Activated T-cell treated with anti-CD3 and anti-CD28 coated beads, Interleukin-2, amount 50 U/mL, for 4 hours (primary cell): ENCODE measurements around the gene DENND1C. TPM values are rescaled to one million over a fixed set of nuclear protein-coding genes. Genes with fewer than 3 reads are reported as not detected.

Experiments
- ATAC-seq, 2 donors: fragments of 200-7000 bp; cut with Tn5 transposase; one replicate each; pipeline ENCODE4 v1.10.0; 2021
- DNase-seq: peaks from one replicate; pipeline ENCODE4 v3.0.0-alpha.2; 2020
- H3K27me3 Mint-ChIP-seq: one replicate; pipeline ENCODE4 v1.8.0; 2021; ENCODE audit warnings: low read depth, mixed read lengths
- H3K36me3 Mint-ChIP-seq: one replicate; pipeline ENCODE4 v1.8.0; 2022; ENCODE audit warnings: mixed read lengths; ENCODE audit not compliant: insufficient read depth
- H3K4me1 Mint-ChIP-seq: one replicate; pipeline ENCODE4 v1.8.0; 2021; ENCODE audit warnings: low read depth, mixed read lengths
- H3K4me3 Mint-ChIP-seq: one replicate; pipeline ENCODE4 v1.8.0; 2021; ENCODE audit warnings: mild to moderate bottlenecking, moderate library complexity, mixed read lengths
- H3K9me3 Mint-ChIP-seq: one replicate; pipeline ENCODE4 v1.8.0; 2021; ENCODE audit warnings: mixed read lengths
- total RNA-seq, 3 donors: library from RNA; stranded (reverse); gene quantifications; one replicate each; pipeline ENCODE4 v1.2.1, GENCODE V29; 2021

DENND1C gene
- total RNA-seq, 3 donors from 2014 or later: 50.9 to 59.1 (median 55.8) TPM

DNA sequence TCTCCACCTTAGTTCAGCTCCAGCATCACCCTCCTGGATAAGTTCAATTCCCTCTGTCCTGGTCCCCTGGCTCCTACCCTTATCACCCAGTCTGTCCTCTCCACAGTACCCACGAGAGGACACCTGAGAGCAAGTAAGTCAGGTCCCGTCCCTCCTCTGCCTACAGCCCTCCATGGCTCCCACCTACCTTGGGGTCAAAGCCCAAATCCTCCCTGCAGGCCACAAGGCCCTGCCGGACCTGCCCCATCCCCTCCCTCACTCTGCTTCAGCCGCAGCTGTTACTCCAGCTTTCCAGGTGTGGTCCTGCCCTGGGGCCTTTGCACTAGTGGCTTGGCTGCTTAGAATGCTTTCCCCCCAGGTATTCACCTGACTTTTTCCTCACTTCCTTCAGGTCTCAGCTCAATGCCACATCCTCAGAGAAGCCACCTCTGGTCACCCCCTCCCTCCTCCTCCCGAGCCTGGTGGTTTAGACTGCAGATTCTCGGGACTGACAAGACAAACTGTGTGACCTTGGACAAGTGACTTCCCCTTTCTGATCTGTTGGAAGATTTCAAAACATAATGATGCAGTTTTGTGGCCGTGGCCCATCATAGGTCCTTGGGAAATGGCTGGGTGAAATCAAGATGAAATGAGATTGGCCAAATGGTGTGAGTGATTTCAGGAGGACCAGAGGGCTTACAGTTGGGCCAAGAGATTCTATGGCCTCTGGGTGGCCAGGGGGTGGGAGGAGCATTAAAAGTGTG, 16.9 kb upstream of the DENND1C start:
- peaks cover 10% of the 10 kb centered on the region for H3K4me1 Mint-ChIP-seq
- DNase-seq (no peak), ATAC-seq (no peak)
- peaks cover 3% of the 10 kb centered on the region for H3K36me3 Mint-ChIP-seq
- no peaks in the 10 kb centered on the region for H3K9me3 Mint-ChIP-seq
- H3K27me3 Mint-ChIP-seq: peaks cover 8% of the 10 kb centered on the region
- H3K4me3 Mint-ChIP-seq: no peak overlapping the region

DNA sequence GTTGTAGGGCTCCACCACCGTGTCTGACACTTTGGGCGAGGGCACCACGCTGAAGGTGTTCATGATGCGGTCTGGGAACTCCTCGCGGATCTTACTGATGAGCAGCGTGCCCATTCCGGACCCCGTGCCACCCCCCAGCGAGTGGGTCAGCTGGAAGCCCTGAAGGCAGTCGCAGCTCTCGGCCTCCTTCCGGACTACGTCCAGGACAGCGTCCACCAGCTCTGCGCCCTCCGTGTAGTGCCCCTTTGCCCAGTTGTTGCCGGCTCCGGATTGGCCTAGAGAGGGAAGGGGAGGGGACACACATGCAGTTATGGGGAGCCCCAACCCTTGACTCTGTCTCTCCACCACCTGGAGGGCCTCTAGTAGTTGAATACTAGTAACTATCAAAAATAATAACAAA, 14.4 kb upstream of the DENND1C start:
- ATAC-seq: no peak
- peaks cover 3% of the 10 kb centered on the region for H3K36me3 Mint-ChIP-seq
- peaks cover 4% of the 10 kb centered on the region for H3K9me3 Mint-ChIP-seq
- peaks cover 2% of the 10 kb centered on the region for H3K27me3 Mint-ChIP-seq
- no peak for DNase-seq
- H3K4me3 Mint-ChIP-seq: no peak overlapping the region
- peaks cover 2% of the 10 kb centered on the region for H3K4me1 Mint-ChIP-seq

DNA sequence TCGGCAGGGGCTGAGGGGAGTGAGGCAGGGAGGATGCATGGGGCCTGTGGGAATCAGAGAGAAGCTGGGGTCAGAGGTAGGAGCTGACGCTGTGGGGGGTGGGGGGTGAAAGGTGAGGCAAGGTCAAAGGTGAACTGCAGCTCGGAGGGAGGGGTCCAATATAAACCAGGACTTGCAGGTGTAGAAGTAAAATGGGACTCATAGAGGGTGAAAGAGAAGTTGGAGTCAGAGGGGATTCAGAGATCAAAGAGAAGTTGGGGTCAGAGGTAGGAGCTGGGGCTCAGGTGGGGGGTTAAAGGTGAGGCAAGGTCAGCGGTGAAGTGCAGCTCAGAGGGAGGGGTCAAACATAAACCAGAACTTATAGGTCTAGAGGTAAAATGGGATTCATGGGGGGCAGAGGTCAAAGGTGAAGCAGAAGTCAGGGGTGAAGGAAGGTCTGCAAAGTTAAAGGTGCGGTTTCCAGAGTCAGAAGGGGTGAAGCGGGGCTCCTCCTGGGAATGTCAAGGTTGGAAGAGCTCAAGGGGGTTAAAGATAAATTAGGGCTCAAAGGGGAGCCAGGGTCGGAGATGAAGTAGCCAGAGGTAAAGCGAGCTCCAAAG, 12.9 kb upstream of the DENND1C start:
- no peak overlapping the region for H3K4me3 Mint-ChIP-seq
- H3K27me3 Mint-ChIP-seq: no peaks in the 10 kb centered on the region
- H3K9me3 Mint-ChIP-seq: peaks cover 4% of the 10 kb centered on the region
- ATAC-seq: no peak
- H3K36me3 Mint-ChIP-seq: peaks cover 3% of the 10 kb centered on the region
- DNase-seq: no peak
- peaks cover 9% of the 10 kb centered on the region for H3K4me1 Mint-ChIP-seq

DNA sequence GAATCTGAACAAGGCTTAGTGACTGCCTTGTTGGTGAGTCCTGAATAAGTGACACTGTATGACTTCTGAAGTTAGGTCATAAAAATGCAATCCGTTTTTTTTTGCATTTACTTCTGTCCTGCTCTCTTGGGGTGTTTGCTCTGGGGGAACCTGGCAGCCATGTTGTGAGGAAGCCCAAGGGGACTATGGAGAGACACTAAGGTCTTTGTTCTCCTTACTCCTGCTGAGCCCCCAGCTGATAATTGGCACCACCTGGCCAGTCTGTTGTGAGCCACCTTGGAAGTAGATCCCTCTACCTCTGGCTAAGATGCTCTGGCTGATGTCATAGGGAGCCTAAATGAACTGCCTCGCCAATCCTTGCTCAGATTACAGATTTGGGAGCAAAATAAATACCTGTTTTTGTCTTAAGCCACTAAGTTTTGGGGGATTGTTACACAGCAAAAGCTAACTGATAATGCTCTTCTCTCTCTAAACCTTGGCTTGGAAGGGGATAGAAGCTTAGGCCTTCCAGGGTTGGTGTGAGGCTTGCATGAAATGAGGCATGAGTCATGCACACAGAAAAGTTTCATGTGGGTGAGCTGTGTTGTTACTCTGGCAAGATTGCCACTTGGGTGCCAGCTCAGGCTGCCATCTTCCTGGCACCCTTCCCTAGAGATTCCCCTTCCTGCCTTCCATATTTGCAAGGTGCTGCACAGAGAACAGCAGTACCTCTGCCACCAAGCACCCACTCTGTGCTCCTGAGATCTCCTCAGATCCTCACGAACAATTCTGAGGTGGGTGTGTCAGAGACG, 10.4 kb upstream of the DENND1C start:
- Mint-ChIP-seq H3K9me3 (peaks cover 4% of the 10 kb centered on the region), H3K36me3 (peaks cover 3% of the 10 kb centered on the region), H3K27me3 (no peaks in the 10 kb centered on the region), H3K4me1 (peaks cover 11% of the 10 kb centered on the region), H3K4me3 (no peak overlapping the region)
- DNase-seq (no peak), ATAC-seq (peak in 1 of 2 donors; percentile 51)

DNA sequence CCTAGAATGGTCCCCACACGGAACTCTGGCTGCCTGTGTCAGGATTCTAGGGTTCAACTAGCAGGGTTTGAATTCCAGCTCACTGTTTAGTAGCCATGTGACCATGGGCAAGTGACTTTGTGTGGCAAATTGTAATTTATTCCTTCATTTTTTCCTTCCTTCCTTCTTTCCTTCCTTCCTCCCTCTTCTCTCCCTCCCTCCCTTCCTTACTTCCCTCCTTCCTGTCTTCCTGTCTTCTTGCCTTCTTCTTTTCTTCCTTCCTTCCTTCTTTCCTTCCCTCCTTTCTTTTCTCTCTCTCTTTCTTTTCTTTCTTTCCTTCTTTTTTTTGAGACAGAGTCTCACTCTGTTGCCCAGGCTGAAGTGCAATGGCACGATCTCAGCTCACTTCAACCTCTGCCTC, 8.5 kb upstream of the DENND1C start:
- peaks cover 11% of the 10 kb centered on the region for H3K4me1 Mint-ChIP-seq
- H3K9me3 Mint-ChIP-seq: peaks cover 4% of the 10 kb centered on the region

DNA sequence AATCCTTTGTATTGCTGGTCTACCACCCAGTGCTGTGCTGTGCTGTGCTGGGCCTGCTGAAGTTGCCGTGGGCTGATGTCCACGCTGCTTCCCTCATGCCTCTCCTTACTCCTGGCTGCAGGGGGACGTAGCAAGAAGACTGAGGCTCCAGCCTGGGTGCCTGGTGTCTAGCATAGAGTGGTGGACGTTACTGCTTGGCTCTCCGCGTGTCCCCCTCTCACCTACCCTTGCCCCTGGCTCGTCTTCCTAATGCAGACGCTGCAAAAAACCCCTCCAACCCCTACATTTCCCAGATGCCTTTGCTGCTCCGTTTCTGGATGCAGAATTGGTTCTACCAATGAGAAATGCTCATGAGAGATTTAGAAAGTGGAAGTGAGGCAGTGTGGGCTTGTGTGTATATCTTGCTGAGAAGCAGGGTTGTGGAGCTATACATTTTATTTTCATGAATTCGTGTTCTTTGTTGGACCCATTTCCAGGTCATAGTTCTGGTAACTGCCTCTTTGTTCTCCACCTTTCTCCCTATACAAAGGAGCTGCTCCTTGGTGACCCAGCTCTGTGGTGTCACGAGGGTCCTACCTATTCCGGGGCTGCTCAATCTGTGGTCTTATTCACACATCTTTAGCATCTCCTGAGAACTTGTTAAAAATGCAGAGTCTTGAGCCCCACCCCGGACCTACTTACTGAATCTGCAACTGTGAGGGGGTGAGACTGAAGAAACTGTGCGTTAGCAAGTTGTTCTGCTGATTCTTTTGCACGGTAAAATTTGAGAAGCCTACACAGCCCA, 7.9 kb upstream of the DENND1C start:
- DNase-seq (no peak), ATAC-seq (peak; percentile 74 to 81)
- Mint-ChIP-seq H3K4me3 (peak overlapping the region; percentile 71), H3K4me1 (peaks cover 11% of the 10 kb centered on the region), H3K9me3 (peaks cover 4% of the 10 kb centered on the region), H3K27me3 (no peaks in the 10 kb centered on the region), H3K36me3 (no peaks in the 10 kb centered on the region)

More for the DNA sequence above, 8.5 kb upstream of the DENND1C start:
- peaks cover 3% of the 10 kb centered on the region for H3K36me3 Mint-ChIP-seq
- H3K4me3 Mint-ChIP-seq: peak overlapping the region; percentile 71
- DNase-seq: no peak
- no peaks in the 10 kb centered on the region for H3K27me3 Mint-ChIP-seq
- ATAC-seq: no peak

DNA sequence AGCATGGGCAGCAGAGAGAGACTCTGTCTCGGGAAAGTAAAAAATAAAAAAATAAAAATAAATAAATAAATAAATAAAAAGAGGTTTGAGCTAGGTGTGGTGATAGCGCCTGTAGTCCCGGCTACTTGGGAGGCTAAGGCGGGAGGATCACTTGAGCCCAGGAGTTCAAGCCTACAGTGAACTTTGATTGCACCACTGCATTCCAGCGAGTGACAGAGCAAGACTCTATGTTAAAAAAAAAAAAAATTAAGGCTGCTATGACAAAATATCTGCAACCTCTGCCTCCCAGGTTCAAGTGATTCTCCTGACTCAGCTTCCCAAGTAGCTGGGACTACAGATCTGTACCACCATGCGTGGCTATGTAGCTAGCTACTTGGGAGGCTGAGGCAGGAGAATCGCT, 3.2 kb upstream of the DENND1C start:
- Mint-ChIP-seq H3K27me3 (no peaks in the 10 kb centered on the region), H3K4me1 (peaks cover 41% of the 10 kb centered on the region), H3K4me3 (no peak overlapping the region), H3K9me3 (no peaks in the 10 kb centered on the region), H3K36me3 (no peaks in the 10 kb centered on the region)
- no peak for DNase-seq
- ATAC-seq: no peak

DNA sequence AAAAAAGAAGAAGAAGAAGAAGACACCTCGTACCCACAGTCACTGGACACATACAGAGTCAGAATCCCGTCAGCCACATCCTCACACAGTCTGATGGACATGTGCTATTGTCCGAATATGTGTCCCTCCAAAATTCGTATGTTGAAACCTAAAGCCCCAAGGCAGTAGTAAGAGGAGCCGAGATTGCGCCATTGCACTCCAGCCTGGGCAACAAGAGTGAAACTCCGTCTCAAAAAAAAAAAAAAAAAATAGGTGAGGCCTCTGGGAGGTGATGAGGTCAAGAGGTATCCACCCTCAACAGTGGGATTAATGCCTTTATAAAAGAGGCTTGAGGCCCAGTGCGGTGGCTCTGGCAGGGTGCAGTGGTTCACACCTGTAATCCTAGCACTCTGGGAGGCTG, 2.6 kb upstream of the DENND1C start:
- DNase-seq (no peak), ATAC-seq (no peak)
- H3K4me3 Mint-ChIP-seq: no peak overlapping the region
- H3K27me3 Mint-ChIP-seq: no peaks in the 10 kb centered on the region
- H3K36me3 Mint-ChIP-seq: no peaks in the 10 kb centered on the region
- H3K4me1 Mint-ChIP-seq: peaks cover 41% of the 10 kb centered on the region
- H3K9me3 Mint-ChIP-seq: no peaks in the 10 kb centered on the region

DNA sequence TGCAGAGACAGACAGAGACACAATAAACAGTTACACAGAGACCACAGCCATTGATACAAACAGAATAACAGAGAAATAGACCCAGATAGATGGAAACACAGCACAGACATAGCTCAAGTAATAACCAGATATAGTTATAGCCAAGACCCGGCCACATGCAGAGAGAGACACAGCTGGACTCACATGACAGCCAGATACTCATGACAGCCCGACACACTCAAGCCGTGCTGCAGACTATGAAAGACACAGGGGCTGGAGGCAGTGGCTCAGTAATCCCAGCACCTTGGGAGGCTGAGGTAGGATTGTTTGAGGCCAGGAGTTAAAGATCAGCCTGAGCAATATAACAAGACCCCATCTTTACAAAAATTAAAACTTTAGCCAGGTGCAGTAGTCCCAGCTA, 1.6 kb upstream of the DENND1C start:
- H3K27me3 Mint-ChIP-seq: no peaks in the 10 kb centered on the region
- DNase-seq: no peak
- H3K9me3 Mint-ChIP-seq: no peaks in the 10 kb centered on the region
- no peak overlapping the region for H3K4me3 Mint-ChIP-seq
- no peaks in the 10 kb centered on the region for H3K36me3 Mint-ChIP-seq
- no peak for ATAC-seq
- H3K4me1 Mint-ChIP-seq: peaks cover 40% of the 10 kb centered on the region

DNA sequence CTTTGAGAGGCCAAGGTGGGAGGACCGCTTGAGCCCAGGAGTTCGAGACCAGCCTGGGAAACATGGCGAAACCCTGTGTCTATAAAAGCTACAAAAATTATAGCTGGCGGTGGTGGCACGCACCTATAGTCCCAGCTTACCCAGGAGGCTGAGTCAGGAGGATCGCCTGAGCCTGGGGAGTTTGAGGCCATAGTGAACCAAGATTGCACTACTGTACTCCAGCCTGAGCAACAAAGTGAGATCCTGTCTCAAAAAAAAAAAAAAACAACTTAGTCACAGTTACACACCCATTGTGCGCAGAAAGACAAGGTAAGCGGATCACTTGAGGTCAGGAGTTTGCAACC, 728 bp upstream of the DENND1C start:
- ATAC-seq: peak in 1 of 2 donors; percentile 19
- Mint-ChIP-seq H3K9me3 (no peaks in the 10 kb centered on the region), H3K4me1 (peaks cover 40% of the 10 kb centered on the region), H3K27me3 (no peaks in the 10 kb centered on the region), H3K4me3 (peak overlapping the region; percentile 87), H3K36me3 (no peaks in the 10 kb centered on the region)
- no peak for DNase-seq

DNA sequence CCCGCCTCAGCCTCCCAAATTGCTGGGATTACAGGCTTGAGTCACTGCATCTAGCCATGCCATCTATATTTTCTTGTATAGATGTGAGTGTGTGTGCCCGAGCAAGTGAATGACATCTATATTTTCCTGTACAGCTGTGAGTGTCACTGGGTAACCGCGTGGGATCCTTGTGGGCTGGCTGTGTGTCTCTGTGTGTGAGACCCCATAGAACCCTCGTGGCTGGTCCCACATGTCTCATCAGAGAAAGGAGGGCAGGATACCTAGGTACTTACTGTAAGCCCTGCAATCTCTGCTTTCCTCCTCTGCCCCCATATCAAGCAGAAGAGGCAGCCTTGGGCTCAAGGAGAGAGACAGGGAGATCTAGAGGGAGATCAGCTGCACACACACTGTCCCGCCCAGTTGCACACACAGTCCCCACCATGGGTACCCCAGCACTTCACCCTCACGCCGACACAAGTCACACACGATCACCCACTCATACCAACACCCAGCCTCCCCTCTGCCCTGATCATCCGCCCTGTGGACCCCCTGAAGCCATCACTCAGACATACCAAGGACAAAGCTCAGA, 655 bp downstream of the DENND1C start:
- Mint-ChIP-seq H3K4me1 (peaks cover 40% of the 10 kb centered on the region), H3K9me3 (no peaks in the 10 kb centered on the region), H3K27me3 (no peaks in the 10 kb centered on the region), H3K4me3 (peak overlapping the region; percentile 87), H3K36me3 (peaks cover 2% of the 10 kb centered on the region)
- ATAC-seq: peak; percentile 25 to 35
- DNase-seq: no peak

DNA sequence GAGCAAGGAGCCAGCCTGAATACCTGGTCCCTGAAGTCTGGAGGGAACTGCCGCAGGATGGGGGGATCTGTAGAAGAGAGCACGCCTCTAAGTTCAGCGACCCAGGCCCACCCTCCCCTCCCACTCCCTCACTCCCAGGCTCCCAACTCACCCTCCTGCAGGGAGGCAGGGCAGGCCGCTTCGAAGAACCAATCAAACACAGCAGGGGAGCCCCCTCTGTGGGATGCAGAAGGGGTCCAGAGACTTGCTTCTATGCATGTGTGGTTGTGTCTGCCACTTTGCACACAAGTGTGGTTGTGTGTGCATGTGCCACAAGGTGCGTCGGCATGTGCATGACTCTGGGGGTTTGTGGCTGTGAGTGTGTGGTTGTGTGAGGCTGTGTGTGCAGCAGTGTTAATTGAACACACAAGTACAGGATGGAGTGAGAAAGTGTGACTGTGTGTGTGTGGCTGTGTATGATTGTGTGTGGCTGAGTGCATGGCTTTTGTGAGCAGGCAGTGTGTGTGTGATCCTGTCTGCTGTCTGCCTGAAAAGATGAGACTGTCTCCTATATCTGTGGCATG, 1.7 kb downstream of the DENND1C start:
- no peak for ATAC-seq
- peaks cover 40% of the 10 kb centered on the region for H3K4me1 Mint-ChIP-seq
- no peak for DNase-seq
- H3K36me3 Mint-ChIP-seq: peaks cover 3% of the 10 kb centered on the region
- no peaks in the 10 kb centered on the region for H3K27me3 Mint-ChIP-seq
- no peaks in the 10 kb centered on the region for H3K9me3 Mint-ChIP-seq
- H3K4me3 Mint-ChIP-seq: peak overlapping the region; percentile 87

DNA sequence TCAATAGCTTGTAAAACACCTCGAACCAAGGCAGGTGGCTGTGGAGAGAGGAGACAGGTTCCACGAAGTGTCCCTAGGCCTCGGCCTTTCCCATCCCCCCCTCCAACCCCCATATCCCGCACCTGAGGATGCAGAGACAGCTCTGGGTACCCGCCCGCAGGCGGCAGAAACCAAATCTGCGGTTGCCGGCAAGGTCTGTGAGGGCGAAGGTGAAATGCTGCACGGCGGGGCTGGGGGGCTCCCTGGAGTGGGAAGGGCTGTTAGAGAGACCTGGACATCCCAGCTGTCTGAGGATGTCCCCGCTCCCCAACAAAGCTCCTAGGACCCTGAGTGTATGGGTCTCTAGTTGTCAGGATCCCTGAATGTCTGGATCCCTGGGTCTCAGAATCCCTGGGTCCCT, 2.8 kb downstream of the DENND1C start:
- DNase-seq (no peak), ATAC-seq (no peak)
- Mint-ChIP-seq H3K4me1 (peaks cover 37% of the 10 kb centered on the region), H3K27me3 (no peaks in the 10 kb centered on the region), H3K9me3 (no peaks in the 10 kb centered on the region), H3K4me3 (no peak overlapping the region), H3K36me3 (peaks cover 5% of the 10 kb centered on the region)
